ENCODE measurements around the gene ASMT. TPM values are rescaled to one million over a fixed set of nuclear protein-coding genes. Genes with fewer than 3 reads are reported as not detected.

The ASMT gene
- not detected in 2 replicates for total RNA-seq

DNA sequence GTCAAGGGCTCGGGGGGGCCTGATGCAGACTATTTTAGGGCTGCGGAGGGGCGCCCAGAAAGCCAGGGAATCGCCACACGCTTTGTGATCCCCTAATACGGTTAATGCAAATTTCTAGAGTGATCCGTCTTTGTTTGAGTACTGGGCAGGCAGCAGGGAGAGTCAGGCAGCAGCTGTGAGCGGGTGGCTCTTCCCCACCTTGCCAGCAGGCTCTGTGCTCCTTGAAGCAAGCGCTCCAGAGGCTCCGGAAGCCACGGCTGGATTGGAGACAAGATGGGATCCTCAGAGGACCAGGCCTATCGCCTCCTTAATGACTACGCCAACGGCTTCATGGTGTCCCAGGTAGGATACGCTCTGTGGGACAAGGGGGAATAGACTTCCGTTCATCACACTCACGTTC, at the start of gene ASMT:
ASMT (plus strand) TSS at position 133 of the 400 bp plus-strand sequence; CDS start at position 274, 141 bp downstream.

GRCh38 chrX:1591102-1591862, 23.6 kb upstream of the ASMT start, which contains the start of gene AKAP17A:
Gene AKAP17A (plus strand): TSS chrX:1591604. CDS start chrX:1593463, 1,859 bp downstream.

Other genes with a start within 250 kb of the ASMT start
- gene SLC25A6, start 222.9 kb upstream of the ASMT start, total RNA-seq, result 211 and 314 TPM in 2 replicates
- 7.2 and 8.6 TPM in 2 replicates for gene ASMTL, start 162.2 kb upstream of the ASMT start, total RNA-seq
- gene P2RY8, start 77.9 kb upstream of the ASMT start, total RNA-seq, result not detected in 2 replicates
- 30.4 and 33.0 TPM in 2 replicates for gene AKAP17A, start 23.5 kb upstream of the ASMT start, total RNA-seq